NCI-H82 treated with DMSO at 0.1 percent for 48 hours (cell line): ENCODE results near the gene OCEL1.
"Not testable (repeated sequence)": the region's sequence is repeated elsewhere in the genome, so short reads cannot be mapped to it uniquely, and the experiment has no call there.

Experiments used
- DNase-seq: peaks from one replicate; lab custom pipeline; 2025; ENCODE audit not compliant: unreplicated experiment; lab: John Stamatoyannopoulos, UW

Gene OCEL1, protein sequence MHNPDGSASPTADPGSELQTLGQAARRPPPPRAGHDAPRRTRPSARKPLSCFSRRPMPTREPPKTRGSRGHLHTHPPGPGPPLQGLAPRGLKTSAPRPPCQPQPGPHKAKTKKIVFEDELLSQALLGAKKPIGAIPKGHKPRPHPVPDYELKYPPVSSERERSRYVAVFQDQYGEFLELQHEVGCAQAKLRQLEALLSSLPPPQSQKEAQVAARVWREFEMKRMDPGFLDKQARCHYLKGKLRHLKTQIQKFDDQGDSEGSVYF

DNA sequence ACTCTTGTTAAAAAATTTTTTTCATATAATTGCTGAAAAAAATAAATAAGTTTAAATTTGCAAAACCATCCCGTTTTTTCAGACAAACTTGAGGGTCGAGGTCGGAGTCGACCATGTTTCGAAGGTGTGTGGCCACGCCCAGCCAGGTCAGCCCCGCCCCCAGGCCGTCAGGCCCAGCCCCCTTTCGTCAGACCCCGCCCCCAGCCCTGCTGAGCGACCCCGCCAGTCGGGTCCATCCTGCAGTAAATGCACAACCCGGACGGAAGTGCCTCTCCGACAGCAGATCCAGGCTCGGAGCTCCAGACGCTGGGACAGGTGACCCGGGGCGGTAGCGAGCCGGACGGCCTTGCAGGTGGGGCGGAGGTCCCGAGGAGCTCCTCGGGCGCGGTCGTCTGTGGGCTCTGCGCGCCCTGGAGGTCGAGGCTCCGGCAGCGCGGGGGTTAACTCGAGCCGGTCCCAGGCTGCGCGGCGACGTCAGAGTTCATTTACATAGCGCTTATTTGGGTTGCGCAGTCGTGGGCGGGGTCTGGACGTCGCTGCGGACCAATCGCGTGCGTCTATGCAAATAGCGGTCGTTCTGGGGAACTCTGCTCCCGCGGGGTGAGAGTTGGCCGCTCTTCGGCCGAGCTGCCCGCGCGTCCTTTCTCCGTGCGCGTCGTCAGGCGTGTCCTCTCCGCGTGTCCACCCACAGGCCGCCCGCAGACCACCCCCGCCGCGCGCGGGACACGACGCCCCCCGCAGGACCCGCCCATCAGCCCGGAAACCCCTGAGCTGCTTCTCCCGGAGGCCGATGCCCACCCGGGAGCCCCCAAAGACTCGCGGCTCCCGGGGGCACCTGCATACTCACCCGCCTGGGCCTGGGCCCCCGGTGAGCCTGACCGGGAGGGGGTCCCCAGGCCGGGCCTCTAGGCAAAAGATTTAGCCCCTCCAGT lies at the start of gene OCEL1:
Gene OCEL1 (plus strand): TSS at position 225 of the 932 bp plus-strand sequence. CDS start 22 bp downstream, at position 247.
- peak; percentile 97 for DNase-seq

DNA sequence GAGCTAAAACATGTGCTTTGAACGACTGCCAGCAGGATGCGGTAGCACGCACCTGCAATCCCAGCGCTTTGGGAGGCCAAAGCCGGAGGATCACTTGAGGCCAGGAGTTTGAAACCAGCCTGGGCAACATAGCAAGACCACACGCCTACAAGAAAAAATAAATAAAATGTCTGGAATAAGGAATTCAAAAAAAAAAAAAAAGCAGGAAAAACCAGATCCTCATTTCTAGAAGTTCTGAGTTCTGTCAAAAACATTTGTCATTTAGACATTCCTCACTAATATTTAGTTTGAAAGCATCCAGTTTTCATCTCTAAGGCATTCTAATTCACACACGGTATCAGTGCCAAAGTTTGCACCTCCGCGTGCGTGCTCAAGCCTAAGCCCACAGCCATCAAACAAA lies 47.7 kb upstream of the OCEL1 start:
- no peak for DNase-seq

DNA sequence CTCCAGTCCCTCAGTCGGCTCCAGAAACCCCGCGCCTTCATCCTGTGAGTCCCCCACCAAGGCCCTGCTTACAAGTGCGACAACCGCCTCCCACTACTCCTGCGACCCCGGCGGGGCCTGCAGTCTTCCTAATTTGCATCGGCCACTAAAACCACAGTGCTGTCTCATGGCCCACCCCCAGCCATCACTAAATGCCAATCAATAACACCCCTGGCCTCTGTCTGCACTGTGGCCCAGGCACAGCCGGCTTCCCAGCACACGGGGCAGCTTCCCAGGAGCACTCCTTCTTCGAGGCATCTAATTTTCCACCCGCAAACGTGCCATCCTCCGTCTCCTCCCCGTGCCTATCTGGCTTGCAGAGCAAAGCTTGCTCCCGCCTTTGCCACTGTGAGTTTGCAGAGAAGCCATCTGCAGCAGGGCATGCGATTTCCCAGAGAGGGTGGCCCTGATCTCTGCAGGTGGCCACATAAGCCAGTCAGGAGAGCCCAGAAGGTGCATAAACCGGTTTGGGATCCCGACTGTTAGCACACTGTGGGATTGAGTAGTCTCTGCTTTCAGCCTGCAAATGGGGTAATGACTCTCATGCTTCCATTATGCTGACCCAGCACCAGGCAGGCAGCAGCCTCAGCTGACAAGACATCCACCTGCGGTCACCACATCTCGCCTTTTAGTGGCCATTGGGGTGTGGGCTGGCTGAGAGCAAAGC lies 44.9 kb upstream of the OCEL1 start:
- DNase-seq, result no peak

DNA sequence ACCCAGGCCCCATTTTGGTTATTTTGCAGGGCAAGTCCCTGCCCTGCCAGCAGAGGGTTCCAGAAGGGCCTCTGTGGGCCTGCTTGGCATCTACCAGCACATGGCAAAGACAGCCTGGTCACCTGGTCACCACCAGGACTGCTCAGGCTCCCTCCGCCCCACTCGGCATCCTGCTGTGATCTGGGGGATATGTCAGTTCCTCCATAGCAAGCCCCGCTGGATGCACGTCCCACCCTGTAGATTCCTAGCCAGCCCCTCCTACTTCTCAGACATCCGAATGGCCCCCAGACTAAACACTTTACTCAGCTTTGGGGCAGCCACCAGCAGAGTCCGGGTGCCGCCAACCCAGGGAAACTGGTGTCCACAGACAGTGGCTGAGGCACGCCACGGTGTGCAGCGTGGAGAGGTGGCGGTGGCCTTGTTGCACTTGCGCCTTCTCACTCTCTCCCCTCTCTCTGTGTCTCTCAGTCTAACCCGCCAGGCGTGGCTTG lies 42.7 kb upstream of the OCEL1 start:
- DNase-seq, result no peak

DNA sequence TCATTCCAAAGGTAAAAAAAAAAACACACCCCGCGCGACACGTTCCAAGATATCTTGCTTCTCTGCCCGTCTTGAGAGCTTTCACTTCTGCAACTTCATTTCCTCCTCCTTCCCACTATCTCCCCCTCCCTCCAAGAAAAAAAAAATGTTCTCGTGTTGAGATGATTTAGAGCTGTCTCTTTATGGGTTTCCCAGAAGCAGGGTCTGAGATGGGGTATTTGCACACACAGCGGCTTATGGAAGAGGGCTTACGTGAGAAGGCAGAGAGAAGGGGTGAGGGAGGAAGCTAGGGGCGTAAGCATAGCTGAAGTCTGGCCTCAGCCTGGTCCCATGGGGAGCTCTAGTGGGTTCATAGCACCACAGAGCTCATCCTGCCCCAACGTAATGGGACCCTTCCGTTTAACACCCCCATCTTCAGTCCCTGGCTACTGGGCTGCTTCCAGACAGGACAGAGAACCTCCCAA lies 42.1 kb upstream of the OCEL1 start:
- DNase-seq, result no peak

DNA sequence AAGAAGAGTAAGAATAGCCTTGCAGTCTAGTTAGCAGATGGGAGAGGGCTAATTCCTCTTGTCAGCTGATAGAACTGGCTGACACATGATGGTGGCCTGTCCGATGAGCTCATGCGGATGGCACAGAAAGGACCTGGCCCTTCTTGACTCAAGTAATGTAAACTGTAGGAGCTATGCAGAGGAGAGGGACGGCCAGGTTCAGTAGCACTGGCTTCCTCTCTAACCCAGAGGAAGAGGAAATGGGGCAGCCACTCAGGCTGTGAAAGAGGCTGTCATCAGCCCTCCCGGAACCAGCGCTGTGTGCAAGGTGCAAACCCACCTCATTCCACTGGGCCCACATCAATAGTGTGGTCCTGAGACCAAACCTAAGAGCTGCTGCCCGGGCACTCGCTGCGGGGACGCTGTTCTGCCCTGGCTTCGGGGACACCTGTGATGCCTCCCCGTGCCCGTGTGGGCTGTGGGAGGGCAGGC lies 41.6 kb upstream of the OCEL1 start:
- DNase-seq, result no peak

DNA sequence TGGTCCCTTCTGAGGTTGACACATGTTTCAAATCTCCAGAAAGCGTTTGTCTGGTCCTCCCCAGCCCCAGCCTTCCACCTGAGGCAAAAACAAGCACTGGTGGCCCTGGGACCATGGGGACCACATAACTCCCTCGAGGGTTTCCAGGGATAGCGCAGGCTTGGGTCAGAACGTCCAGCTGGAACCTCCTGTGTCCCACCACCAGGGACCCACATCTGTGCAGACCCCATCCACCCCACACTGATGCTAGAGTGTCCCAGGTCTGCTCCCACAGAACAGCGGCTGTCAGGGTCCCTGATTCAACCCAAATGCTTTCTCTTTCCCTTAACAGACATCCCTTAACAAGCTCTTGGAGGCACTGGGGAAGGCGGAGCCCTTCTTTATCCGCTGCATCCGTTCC lies 40.4 kb upstream of the OCEL1 start:
- DNase-seq, result no peak

DNA sequence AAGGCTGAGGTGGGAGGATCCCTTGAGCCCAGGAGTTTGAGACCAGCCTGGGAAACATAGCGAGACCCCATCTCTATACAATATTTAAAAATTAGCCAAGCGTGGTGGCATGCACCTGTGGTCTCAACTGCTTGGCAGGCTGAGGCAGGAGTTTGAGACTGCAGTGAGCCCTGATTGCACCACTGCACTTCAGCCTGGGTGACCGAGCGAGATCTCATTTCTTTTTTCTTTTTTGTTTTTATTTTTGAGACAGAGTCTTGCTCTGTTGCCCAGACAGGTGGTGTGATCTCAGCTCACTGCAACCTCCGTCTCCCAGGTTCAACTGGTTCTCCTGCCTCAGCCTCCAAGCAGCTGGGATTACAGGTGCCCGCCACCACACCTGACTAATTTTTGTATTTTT lies 34.3 kb upstream of the OCEL1 start:
- DNase-seq, result not testable (repeated sequence)

DNA sequence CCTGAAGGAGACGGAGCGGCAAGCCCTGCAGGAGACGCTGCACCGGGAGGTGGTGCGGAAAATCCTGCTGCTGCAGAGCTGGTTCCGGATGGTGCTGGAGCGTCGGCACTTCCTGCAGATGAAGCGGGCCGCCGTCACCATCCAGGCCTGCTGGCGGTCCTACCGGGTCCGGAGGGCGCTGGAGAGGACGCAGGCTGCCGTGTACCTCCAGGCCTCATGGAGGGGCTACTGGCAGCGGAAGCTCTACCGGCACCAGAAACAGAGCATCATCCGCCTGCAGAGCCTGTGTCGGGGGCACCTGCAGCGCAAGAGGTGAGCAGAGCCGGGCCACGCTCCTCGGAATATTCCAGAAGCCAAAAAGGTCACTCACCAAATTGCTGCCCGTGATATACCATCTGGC lies 33.3 kb upstream of the OCEL1 start:
- no peak for DNase-seq

DNA sequence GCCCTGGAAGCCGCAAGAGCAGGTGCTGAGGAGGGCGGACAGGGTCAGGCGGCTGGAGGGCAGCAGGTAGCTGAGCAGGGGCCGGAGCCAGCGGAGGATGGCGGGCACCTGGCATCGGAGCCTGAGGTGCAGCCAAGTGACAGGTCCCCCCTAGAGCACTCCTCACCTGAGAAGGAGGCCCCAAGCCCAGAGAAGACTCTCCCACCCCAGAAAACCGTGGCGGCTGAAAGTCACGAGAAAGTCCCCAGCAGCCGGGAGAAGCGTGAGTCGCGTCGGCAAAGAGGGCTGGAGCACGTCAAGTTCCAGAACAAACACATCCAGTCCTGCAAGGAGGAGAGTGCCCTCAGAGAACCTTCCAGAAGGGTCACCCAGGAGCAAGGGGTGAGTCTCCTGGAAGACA lies 31.4 kb upstream of the OCEL1 start:
- no peak for DNase-seq

DNA sequence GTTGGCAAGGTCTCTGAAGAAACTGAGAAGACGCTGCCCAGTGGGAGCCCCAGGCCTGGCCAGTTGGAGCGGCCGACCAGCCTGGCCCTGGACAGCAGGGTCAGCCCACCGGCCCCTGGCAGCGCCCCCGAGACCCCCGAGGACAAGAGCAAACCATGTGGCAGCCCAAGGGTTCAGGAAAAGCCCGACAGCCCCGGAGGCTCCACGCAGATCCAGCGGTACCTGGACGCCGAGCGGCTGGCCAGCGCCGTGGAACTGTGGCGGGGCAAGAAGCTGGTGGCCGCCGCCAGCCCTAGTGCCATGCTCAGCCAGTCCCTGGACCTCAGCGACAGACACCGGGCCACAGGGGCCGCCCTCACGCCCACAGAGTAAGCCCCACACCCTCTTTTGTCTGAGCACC lies 30.9 kb upstream of the OCEL1 start:
- no peak for DNase-seq

DNA sequence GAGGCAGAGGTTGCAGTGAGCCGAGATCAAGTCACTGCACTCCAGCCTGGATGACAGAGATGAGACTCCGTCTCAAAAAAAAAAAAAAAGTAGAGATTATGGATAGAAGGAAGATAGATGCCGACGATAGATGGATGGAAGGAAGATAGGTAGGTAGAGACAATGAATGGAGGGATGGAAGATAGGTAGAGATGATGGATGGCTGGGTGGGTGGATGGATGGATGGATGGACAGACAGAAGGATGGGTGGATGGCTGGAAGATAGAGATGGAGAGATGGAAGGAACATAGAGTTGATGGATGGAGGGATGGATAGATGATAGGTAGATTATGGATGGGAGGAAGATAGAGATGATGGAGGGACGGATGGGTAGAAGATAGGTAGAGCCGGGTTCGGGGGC lies 29.4 kb upstream of the OCEL1 start:
- DNase-seq, result no peak

DNA sequence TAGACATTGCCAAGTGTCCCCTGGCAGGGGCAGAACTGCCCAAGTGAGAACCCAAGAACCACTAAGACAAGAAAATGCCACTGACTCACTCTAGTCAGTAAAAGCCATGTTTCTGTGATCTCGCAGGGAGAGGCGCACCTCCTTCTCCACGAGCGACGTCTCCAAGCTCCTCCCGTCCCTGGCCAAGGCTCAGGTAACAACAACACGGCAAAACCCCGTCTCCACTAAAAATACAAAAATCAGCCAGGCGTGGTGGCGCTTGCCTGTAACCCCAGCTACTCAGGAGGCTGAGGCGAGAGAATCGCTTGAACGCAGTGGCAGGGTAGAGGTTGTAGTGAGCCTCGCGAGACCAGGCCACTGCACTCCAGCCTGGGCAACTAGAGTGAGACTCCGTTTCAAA lies 28.4 kb upstream of the OCEL1 start:
- no peak for DNase-seq

DNA sequence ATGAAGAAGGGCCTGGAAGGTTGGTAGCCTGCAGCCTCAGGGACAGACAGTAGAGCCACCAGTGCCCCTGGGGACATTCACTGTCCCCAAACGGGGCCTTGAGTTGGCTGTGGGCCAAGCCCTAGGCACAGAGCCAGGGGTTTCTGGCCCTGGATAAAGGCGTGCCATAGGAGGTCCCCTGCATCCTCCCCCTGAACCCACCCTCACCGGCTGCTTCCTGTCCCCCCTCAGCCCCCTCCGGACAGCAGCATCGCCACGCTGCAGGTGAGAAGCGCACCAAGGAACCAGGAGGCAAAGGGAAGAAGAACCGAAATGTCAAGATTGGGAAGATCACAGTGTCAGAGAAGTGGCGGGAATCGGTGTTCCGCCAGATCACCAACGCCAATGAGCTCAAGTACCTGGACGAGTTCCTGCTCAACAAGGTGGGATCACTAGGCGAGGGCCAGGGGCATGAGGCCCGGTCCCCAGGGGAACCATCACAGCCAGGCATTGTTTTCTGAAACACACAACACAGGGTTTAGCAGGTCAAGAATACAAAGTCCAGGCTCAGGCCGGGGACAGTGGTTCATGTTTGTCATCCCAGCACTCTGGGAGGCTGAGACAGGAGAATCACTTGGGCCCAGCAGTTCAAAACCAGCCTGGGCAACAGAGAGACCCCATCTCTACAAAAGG lies 25.5 kb upstream of the OCEL1 start:
- DNase-seq, result no peak

DNA sequence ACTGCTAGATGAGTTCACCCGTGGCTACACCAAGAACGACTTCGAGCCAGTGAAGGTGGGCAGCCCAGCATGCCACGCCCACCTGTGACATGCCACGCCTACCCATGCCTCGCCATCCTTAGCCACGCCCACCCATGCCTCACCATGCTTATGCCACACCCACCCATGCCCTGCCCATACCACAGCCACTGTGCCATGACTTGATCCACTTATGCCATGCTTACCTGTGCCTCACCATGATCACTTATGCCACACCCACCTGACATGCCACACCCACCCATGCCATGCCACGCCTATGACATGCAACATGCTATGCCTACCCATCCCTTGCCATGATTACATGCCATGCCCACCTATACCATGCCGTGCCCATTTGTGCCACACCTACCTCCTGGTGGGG lies 23.8 kb upstream of the OCEL1 start:
- DNase-seq, result no peak

DNA sequence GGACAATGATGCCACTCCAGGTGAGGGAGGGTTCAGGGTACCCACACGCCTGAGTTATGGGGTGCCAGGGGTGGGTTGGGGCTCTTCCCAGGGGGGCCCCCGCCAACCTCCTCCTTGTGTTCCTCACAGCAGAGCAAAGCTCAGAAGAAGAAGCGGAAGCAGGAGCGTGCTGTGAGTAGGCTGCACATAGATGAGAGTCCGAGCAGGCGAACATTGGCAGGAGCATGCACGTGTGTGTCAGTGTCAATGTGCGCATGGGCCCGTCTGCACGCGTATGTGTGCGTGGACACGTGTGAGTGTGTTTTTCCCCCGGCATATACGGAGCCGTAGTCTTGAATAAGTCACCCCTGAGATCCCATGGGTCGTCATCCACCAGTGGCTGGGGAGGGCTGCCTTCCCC lies 23.3 kb upstream of the OCEL1 start:
- no peak for DNase-seq

DNA sequence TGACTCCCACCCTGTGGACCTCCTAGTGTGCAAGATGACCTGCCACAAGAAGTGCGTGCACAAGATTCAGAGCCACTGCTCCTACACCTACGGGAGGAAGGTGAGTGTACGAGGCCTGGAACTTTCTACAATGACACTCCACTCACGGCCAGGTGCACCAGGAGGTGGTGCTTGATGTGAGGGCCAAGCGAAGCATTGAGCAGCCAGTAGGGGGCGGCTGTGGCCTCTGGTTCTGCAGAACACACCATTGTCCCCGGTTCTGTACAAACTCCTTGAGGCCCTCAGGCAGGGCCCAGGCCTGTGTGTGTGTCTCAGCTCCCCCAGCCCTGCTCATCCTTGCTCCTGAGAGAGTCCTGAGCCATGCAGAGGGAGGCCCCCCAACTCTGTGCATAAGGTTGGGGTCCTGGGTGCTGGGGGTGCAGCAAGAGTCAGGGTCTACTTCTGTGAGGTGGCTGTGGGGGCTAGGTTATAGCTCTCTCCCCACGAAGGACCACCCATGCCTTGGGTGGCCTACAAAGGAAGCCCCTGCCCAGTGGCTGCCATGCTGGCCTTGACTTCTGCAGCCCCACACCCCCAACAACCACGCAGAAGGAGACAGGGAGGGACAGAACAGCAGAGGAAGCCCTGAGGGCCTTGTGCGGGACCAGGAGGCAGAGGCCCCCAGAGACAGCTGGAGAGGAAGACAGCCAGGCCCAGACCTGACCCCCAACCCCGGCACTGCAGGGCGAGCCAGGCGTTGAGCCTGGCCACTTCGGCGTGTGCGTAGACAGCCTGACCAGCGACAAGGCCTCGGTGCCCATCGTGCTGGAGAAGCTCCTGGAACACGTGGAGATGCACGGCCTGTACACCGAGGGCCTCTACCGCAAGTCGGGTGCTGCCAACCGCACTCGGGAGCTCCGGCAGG lies 20.5 kb upstream of the OCEL1 start:
- DNase-seq, result peak; percentile 19

DNA sequence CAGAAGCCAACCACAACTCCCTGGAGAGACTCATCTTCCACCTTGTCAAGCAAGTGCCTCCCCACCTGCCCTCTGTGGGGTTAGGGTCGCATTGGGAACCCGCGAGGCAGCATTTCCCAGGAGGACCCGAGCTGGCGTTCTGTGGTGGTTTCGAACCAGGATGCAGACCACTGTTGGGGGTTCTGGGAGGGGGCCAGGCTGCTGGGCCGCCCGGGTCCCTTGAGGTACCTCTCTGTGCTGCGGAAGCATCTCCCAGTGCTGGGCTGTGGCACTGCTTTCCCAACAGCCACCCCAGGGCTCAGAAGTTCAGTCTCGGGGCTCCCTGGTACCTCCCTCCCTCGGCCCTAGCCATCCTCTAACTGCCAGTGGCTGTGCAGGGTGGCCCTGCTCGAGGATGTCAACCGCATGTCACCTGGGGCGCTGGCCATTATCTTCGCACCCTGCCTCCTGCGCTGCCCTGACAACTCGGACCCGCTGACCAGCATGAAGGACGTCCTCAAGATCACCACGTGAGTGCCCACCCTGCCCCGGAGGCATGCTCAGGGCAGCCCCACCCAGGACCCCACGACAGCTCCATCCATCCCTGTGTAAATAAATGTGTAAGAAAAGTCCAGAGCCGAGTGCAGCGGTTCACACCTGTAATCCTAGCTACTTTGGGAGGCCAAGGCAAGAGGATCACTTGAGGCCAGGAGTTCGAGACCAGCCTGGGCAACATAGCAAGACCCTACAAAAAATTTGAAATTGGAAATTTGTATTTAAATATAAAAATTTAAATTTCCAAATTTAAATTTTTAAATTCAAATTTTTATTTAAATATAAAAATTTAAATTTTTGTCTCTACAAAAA lies 19.1 kb upstream of the OCEL1 start:
- no peak for DNase-seq
